SU-DHL-6 (cell line): ENCODE results near the gene KIF18A.

Experiments
- H2AFZ ChIP-seq: fragments of 200-600 bp; sonication (generic); 2 replicates; pipeline ENCODE4 v1.6.1; 2014; ENCODE audit warnings: low read depth, mild to moderate bottlenecking, moderate library complexity, mixed read lengths, antibody characterized with exemption, low read length; ENCODE audit not compliant: severe bottlenecking
- H3F3A ChIP-seq: fragments of 200-600 bp; shearing (Covaris generic); 2 replicates; pipeline ENCODE4 v1.6.0; 2016; ENCODE audit warnings: antibody characterized with exemption, mild to moderate bottlenecking; ENCODE audit not compliant: insufficient read depth
- H3K27ac ChIP-seq: fragments of 200-600 bp; sonication (generic); 2 replicates; pipeline ENCODE4 v1.5.1; 2016; ENCODE audit warnings: low read depth, mild to moderate bottlenecking, low read length, moderate library complexity, mixed read lengths
- H3K27me3 ChIP-seq: fragments of 200-600 bp; sonication (generic), shearing (Covaris generic); 2 replicates; pipeline ENCODE4 v1.6.0; 2014; ENCODE audit warnings: mild to moderate bottlenecking, low read length
- H3K36me3 ChIP-seq: fragments of 200-600 bp; sonication (generic); 2 replicates; pipeline ENCODE4 v1.6.1; 2014; ENCODE audit warnings: mild to moderate bottlenecking, low read length, mixed read lengths
- H3K4me2 ChIP-seq: fragments of 300-600, 200-600 bp; shearing (Covaris generic), sonication (generic); 2 replicates; pipeline ENCODE4 v1.6.0; 2014; ENCODE audit warnings: low read length, low read depth, mild to moderate bottlenecking; ENCODE audit not compliant: poor library complexity, severe bottlenecking
- H3K4me3 ChIP-seq: fragments of 200-600 bp; sonication (generic); 2 replicates; pipeline ENCODE4 v1.5.1; 2014; ENCODE audit warnings: antibody characterized with exemption, low read length, mild to moderate bottlenecking, mixed read lengths; ENCODE audit not compliant: insufficient read depth, poor library complexity, severe bottlenecking
- H3K79me2 ChIP-seq: fragments of 200-600 bp; sonication (generic); 2 replicates; pipeline ENCODE4 v1.6.1; 2014; ENCODE audit warnings: mild to moderate bottlenecking, low read length, moderate library complexity; ENCODE audit not compliant: insufficient read depth
- H3K9ac ChIP-seq: fragments of 200-600 bp; sonication (generic); 2 replicates; pipeline ENCODE4 v1.7.0; 2014; ENCODE audit warnings: mild to moderate bottlenecking, low read length
- H3K9me2 ChIP-seq: fragments of 200-600 bp; sonication (generic); replicated peaks from 2 replicates; pipeline ENCODE4 v1.6.1; 2014; ENCODE audit warnings: low read length; ENCODE audit not compliant: insufficient read depth
- H3K9me3 ChIP-seq: fragments of 200-600 bp; sonication (generic); 2 replicates; pipeline ENCODE4 v1.6.1; 2014; ENCODE audit warnings: low read length, mixed read lengths; ENCODE audit not compliant: insufficient read depth
- H4K20me1 ChIP-seq: fragments of 200-600 bp; sonication (generic); 2 replicates; pipeline ENCODE4 v1.6.1; 2014; ENCODE audit warnings: low read depth, mild to moderate bottlenecking, antibody characterized with exemption, low read length, moderate library complexity, mixed read lengths
- CTCF ChIP-seq: fragments of 200-600 bp; sonication (generic); IDR thresholded peaks from one replicate; pipeline ENCODE4 v1.5.1; 2017; ENCODE audit warnings: antibody characterized with exemption, mild to moderate bottlenecking, low read length, moderate library complexity; ENCODE audit not compliant: insufficient read depth, poor library complexity, severe bottlenecking
- EZH2phosphoT487 ChIP-seq: fragments of 200-600 bp; sonication (generic), shearing (Covaris generic); conservative IDR thresholded peaks from 2 replicates; pipeline ENCODE4 v1.6.1; 2018; ENCODE audit warnings: mild to moderate bottlenecking, antibody characterized with exemption, low read length, moderate library complexity, mixed read lengths

KIF18A gene

GRCh38 chr11:28049338-28050216 lies 58.4 kb downstream of the KIF18A start:
- Histone ChIP-seq H3K36me3 (peaks cover 35% of the 10 kb centered on the region; the same call in 1 of the 2 replicates), H3K4me3 (no peak overlapping the region), H3K27ac (no peak overlapping the region), H3F3A (peaks cover 6% of the 10 kb centered on the region; the same call in 1 of the 2 replicates), H3K9ac (no peak overlapping the region), H3K9me2 (no peaks in the 10 kb centered on the region), H3K4me2 (no peak overlapping the region), H3K27me3 (no peaks in the 10 kb centered on the region), H3K79me2 (no peaks in the 10 kb centered on the region), H4K20me1 (no peaks in the 10 kb centered on the region), H3K9me3 (no peaks in the 10 kb centered on the region), H2AFZ (no peak overlapping the region)
- TF ChIP-seq EZH2phosphoT487 (no peak), CTCF (no peak)

DNA sequence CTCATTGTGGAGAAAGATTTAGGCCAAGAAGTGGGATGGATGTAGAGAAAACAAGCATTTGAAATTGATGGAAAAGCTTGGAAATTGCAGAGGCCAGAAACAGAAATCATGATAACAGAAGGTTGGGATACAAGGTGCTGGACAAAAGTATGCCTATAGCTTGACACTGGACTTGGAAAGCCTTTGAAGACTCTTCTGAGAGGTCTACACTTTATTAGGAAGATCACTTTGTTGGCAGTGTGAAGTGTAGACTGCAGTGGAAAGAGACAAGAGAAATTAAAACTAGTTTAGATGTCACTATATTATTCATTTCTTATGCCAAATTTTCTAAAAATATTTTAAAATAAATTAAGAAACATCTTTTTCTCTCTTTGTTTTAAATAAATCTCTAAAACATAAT lies 59.1 kb downstream of the KIF18A start:
- no peak overlapping the region for H3K9ac ChIP-seq

GRCh38 chr11:28043930-28044709 lies 63.8 kb downstream of the KIF18A start:
- H4K20me1 ChIP-seq = no peaks in the 10 kb centered on the region
- H3K36me3 ChIP-seq = peaks cover 32% of the 10 kb centered on the region; the same call in 1 of the 2 replicates
- no peaks in the 10 kb centered on the region for H3K27me3 ChIP-seq
- no peaks in the 10 kb centered on the region for H3K9me3 ChIP-seq
- no peaks in the 10 kb centered on the region for H3K79me2 ChIP-seq
- no peaks in the 10 kb centered on the region for H3F3A ChIP-seq
- no peaks in the 10 kb centered on the region for H3K9me2 ChIP-seq
- TF ChIP-seq CTCF = no peak
- no peak for TF ChIP-seq EZH2phosphoT487
- no peak overlapping the region for H3K9ac ChIP-seq
- no peak overlapping the region for H3K4me3 ChIP-seq
- no peak overlapping the region for H3K4me2 ChIP-seq
- no peak overlapping the region for H3K27ac ChIP-seq
- H2AFZ ChIP-seq = no peak overlapping the region

More for the DNA sequence above, 59.1 kb downstream of the KIF18A start:
- Histone ChIP-seq H2AFZ (no peak overlapping the region), H4K20me1 (no peaks in the 10 kb centered on the region), H3K36me3 (peaks cover 37% of the 10 kb centered on the region; the same call in 1 of the 2 replicates), H3K9me2 (no peaks in the 10 kb centered on the region), H3K27ac (no peak overlapping the region), H3K4me2 (no peak overlapping the region), H3F3A (peaks cover 6% of the 10 kb centered on the region; the same call in 1 of the 2 replicates), H3K9me3 (no peaks in the 10 kb centered on the region), H3K4me3 (no peak overlapping the region), H3K79me2 (no peaks in the 10 kb centered on the region), H3K27me3 (no peaks in the 10 kb centered on the region)
- no peak for TF ChIP-seq CTCF
- TF ChIP-seq EZH2phosphoT487 = no peak
